GM21529 (cell line): ENCODE data around the gene KCNQ5.

Experiments used
- ATAC-seq: cut with Tn5 transposase; IDR thresholded peaks from one replicate; pipeline ENCODE4 v1.9.1; 2021; ENCODE audit not compliant: unreplicated experiment

Gene KCNQ5

DNA sequence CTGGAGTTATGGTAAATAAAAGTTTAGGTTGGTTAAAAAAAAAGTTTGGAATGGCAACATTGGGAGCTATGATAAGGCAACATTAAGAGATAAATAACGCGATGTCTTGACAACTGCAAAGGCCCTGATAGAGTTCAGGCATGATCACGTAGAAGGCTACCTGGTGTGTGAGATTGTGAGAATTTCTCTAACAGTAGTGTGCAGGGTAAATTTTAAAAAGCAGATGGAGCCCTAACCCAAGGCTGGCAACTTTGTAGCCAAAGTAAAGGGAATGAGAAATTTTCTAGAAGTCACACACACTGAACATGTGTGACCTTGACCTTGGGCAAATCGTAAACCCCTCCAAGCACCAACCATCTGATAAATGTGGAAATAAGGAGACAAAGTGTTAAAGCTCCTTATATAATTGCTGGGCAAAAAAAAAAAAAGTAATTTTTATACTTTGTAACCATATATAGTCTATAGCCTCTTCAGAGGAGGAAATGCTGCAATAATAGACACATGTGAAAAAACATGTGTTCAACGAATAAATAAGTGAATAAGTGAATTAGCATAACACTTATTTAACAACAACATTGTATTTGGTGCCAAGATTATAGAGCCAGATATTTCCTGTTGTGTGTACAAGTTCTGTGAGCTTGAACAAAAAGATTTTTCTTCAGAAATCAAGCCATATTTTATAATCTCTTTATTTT, 18.2 kb downstream of the KCNQ5 start:
- no peak for ATAC-seq

DNA sequence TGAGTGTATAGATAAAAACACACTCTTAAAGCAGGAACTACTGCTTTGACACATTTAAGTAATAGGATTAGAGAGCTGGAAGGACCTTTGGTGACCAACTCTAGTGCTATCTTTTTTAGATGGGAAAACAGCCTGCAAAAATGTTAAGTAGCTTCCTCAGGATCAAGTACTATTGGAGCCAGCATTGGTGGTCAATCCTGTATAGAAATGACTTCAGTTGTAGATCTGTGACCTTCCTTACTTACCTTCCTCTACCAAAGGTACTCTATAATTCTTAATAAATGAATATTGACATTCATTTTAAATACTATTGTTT, 18.7 kb downstream of the KCNQ5 start:
- no peak for ATAC-seq

DNA sequence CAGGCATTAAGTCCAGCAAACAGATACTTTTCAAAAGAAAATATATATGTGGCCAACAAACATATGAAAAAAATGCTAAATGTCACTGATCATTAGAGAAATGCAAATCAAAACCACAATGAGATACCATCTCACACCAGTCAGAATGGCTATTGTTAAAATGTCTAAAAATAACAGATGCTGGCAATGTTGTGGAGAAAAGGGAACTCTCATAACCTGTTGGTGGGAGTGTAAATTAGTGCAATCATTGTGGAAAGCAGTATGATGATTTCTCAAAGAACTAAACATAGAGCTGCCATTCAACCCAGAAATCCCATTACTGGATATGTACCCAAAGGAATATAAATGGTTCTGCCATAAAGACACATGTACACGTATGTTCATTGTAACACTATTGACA, 20.6 kb downstream of the KCNQ5 start:
- ATAC-seq: peak; percentile 52

GRCh38 chr6:72643214-72643613, 21.4 kb downstream of the KCNQ5 start:
- ATAC-seq: no peak

- no peak for ATAC-seq
Measured at GRCh38 chr6:72646604-72647485, 25.0 kb downstream of the KCNQ5 start.

DNA sequence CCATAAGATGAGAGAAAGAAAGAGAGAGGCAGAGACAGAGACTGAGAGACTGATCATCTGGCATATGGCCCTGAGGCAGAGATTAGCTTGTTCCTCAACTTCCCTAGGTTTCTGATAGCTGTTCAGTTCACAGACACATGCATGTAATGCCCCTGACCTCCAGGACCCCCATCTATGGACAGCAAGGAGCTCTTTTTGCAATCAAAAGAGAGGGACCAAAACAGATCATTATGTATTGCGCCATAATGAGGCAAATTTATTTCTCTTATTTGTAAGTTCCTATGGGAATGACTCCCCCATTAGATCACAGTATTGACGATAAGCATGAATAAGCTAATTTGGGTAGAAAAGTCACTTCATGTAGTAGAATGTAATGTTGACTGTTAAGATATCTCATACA, 25.6 kb downstream of the KCNQ5 start:
- no peak for ATAC-seq

GRCh38 chr6:72649032-72649984, 27.4 kb downstream of the KCNQ5 start:
- peak; percentile 59 for ATAC-seq

- ATAC-seq: no peak
Measured at GRCh38 chr6:72650081-72650745, 28.3 kb downstream of the KCNQ5 start.

DNA sequence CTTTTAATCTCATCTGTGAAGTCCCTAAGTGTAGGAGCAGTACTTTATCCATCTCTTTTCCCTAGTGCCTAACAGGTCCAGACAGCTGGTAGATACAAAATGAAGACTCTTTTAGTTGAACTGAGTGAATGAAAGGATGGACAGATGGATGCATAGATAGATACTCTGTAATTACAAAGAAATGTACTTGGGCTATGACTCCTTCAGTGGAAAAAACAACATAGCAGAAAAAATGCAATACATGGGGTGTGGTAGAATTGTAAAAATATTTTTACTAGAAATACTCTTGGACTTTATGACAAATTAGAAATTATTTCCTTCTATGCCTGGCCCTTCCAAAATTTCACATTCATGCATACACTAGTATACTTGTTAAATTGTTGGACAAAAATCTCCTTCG, 29.3 kb downstream of the KCNQ5 start:
- ATAC-seq: no peak

GRCh38 chr6:72651967-72652956, 30.4 kb downstream of the KCNQ5 start:
- ATAC-seq: no peak

GRCh38 chr6:72653026-72653425, 31.2 kb downstream of the KCNQ5 start:
- ATAC-seq: no peak

- ATAC-seq: peak; percentile 77
Measured at GRCh38 chr6:72654071-72654621, 32.3 kb downstream of the KCNQ5 start.

GRCh38 chr6:72657407-72658197, 35.7 kb downstream of the KCNQ5 start:
- ATAC-seq: no peak

- ATAC-seq: no peak
Measured at GRCh38 chr6:72659754-72660153, 37.9 kb downstream of the KCNQ5 start.

DNA sequence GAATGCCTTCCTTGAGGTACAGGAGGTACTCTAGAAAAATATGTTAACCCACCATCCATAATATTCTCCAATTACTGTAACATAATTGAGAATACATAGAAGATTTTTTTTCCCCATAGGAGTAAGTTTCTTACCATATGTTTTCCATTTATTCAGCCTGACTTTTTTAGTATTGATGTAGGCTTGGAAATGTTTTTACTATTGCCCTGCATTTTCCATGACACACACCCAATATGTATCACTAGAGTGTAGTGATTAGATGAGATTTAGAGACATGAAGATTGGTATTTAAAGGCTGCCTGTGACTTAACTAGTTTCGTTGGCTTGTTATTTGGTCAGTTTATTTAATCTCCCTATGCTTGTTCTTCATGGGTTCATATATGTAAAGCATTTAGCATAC, 39.5 kb downstream of the KCNQ5 start:
- no peak for ATAC-seq

GRCh38 chr6:72665599-72665998, 43.7 kb downstream of the KCNQ5 start:
- ATAC-seq: no peak

DNA sequence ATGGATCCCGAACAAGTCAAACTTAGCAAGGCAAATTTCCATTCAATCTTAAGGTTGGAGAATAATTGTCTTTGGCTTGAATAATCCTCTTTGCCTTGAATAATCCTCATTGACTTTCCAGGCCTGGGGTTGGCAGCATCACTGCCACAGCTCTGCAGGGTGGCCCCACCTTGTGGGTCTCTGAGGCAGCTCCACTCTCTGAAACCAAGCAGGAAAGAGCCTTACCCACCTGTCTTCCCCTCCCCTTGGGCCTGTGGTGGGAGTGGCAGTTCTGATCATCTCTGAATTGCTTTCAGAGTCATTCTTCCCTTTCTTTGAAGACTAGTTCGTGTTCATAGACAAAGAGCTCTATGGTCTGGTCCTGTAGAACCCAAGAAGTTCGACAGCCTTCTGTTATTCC, 47.5 kb downstream of the KCNQ5 start:
- ATAC-seq: no peak

GRCh38 chr6:72672906-72673305, 51.0 kb downstream of the KCNQ5 start:
- ATAC-seq: no peak

DNA sequence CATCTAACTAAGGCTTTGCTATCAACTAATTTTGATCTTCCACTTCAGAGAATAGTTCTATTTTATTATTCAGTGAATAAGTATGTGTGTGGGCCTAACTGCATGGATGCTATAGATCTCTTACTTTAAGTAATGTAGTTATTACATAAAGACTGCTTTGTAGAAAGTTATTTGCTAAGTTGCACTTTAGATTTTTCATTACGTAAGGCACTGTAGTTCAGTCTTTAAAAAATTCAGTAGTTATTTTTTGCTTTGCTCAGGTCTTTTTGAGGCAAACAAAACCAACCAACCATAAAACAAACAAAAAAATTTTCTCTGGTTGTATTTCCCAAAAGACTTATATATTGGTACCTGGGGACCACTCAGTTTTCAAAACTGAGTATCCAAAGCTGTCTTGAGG, 53.0 kb downstream of the KCNQ5 start:
- no peak for ATAC-seq
